HCT116 (cell line): ENCODE measurements around the gene SEC24D. TPM values are rescaled to one million over a fixed set of nuclear protein-coding genes. Genes with fewer than 3 reads are reported as not detected.

Source experiments
- ATAC-seq: fragments of 200-7000 bp; cut with Tn5 transposase; 2 replicates; pipeline ENCODE4 v1.9.1; 2020; ENCODE audit warnings: mild to moderate bottlenecking, moderate library complexity
- BruUV-seq: library from RNA; stranded (reverse); fragments of 400-500 nt; replicated peaks from 2 replicates; lab custom pipeline; 2021; lab: Mats Ljungman, UMichigan
- CTCF ChIA-PET: fragments of 300-600 bp; sonication (Branson Sonifier 250); formaldehyde crosslinking; loops from one replicate; lab custom pipeline; 2021; ENCODE audit warnings: antibody characterized with exemption; lab: Charles Lee
- POLR2A ChIA-PET: fragments of 300-600, 350-600 bp; sonication (Branson Sonifier 250); formaldehyde crosslinking; loops from one replicate; lab custom pipeline; 2021; ENCODE audit warnings: antibody characterized with exemption; lab: Charles Lee
- RAD21 ChIA-PET, 2 experiments: fragments of 300-600 bp; sonication (Branson Sonifier 250); formaldehyde crosslinking; loops; one replicate each; lab custom pipeline; 2023; ENCODE audit warnings: low total read pairs in 2 of 2; ENCODE audit not compliant: uncharacterized antibody in 2 of 2, unreplicated experiment in 2 of 2, low non-redundant PET in 1 of 2; lab: Charles Lee
- DNase-seq: peaks from one replicate; pipeline ENCODE4 v3.0.0-alpha.2; 2010; ENCODE audit warnings: low read depth, low spot score
- H2AFZ ChIP-seq: fragments of 200-600 bp; shearing (Covaris generic), sonication (generic); 2 replicates; pipeline ENCODE4 v1.6.1; 2017; ENCODE audit warnings: low read depth, mixed run types, mixed read lengths, antibody characterized with exemption, low read length; ENCODE audit not compliant: poor library complexity, severe bottlenecking
- H3K27ac ChIP-seq: 2 replicates; pipeline ENCODE4 v1.5.1; 2012; ENCODE audit warnings: low read depth, low read length
- H3K27me3 ChIP-seq: fragments of 200-600 bp; sonication (generic); 2 replicates; pipeline ENCODE4 v1.6.1; 2016; ENCODE audit warnings: mixed run types, low read length, mixed read lengths; ENCODE audit not compliant: insufficient read depth
- H3K36me3 ChIP-seq, 2 experiments: fragments of 200-500 bp in 1 of 2; fragments of 200-600 bp in 1 of 2; sonication (Bioruptor generic) in 1 of 2; sonication (generic) in 1 of 2; 2 replicates each; pipeline versions ENCODE4 v1.5.1 to v1.6.1; 2014 to 2016; ENCODE audit warnings: low read length in 2 of 2, inconsistent platforms in 1 of 2, mixed read lengths in 1 of 2, mixed run types in 1 of 2; ENCODE audit not compliant: insufficient read depth in 2 of 2, control insufficient read depth in 1 of 2
- H3K4me1 ChIP-seq, 2 experiments: fragments of 200-600 bp in 1 of 2; sonication (generic) in 1 of 2; 2 replicates each; pipeline versions ENCODE4 v1.5.1 to v1.6.1; 2012 to 2017; ENCODE audit warnings: low read length in 2 of 2, inconsistent platforms in 1 of 2, mild to moderate bottlenecking in 1 of 2, mixed read lengths in 1 of 2, mixed run types in 1 of 2, moderate library complexity in 1 of 2; ENCODE audit not compliant: insufficient read depth in 2 of 2, control insufficient read depth in 1 of 2
- H3K4me2 ChIP-seq: fragments of 200-600 bp; sonication (generic); 2 replicates; pipeline ENCODE4 v1.6.1; 2017; ENCODE audit warnings: mixed run types, low read length, mixed read lengths
- H3K4me3 ChIP-seq, 2 experiments: fragments of 200-600 bp in 1 of 2; sonication (generic) in 1 of 2; replicated peaks in 1 of 2; 2 replicates each; pipeline ENCODE4 v1.5.1; 2011 to 2016; ENCODE audit warnings: low read length in 2 of 2, control low read depth in 1 of 2, low read depth in 1 of 2, mild to moderate bottlenecking in 1 of 2, mixed read lengths in 1 of 2, mixed run types in 1 of 2
- H3K79me2 ChIP-seq: fragments of 200-600 bp; sonication (generic); 2 replicates; pipeline ENCODE4 v1.6.1; 2017; ENCODE audit warnings: mild to moderate bottlenecking, mixed run types, low read length, moderate library complexity, mixed read lengths; ENCODE audit not compliant: insufficient read depth
- H3K9ac ChIP-seq: fragments of 200-600 bp; sonication (generic); 2 replicates; pipeline ENCODE4 v1.6.1; 2016; ENCODE audit warnings: low read length, mixed read lengths
- H3K9me2 ChIP-seq: fragments of 200-600 bp; sonication (generic), shearing (Covaris generic); 2 replicates; pipeline ENCODE4 v1.6.1; 2017; ENCODE audit warnings: mixed run types, mild to moderate bottlenecking, moderate library complexity; ENCODE audit not compliant: insufficient read depth
- H3K9me3 ChIP-seq, 2 experiments: fragments of 200-500 bp in 1 of 2; fragments of 200-600 bp in 1 of 2; sonication (Bioruptor generic) in 1 of 2; sonication (generic) in 1 of 2; 2 replicates each; pipeline ENCODE4 v1.6.1; 2014 to 2017; ENCODE audit warnings: low read length in 2 of 2, mixed read lengths in 2 of 2, inconsistent platforms in 1 of 2, low read depth in 1 of 2, mild to moderate bottlenecking in 1 of 2, mixed run types in 1 of 2, moderate library complexity in 1 of 2; ENCODE audit not compliant: control insufficient read depth in 1 of 2, insufficient read depth in 1 of 2
- H4K20me1 ChIP-seq: fragments of 200-600 bp; sonication (generic), shearing (Covaris generic); 2 replicates; pipeline ENCODE4 v1.6.1; 2017; ENCODE audit warnings: mixed run types, mild to moderate bottlenecking, moderate library complexity; ENCODE audit not compliant: insufficient read depth
- CBX3 ChIP-seq: IDR thresholded peaks from 2 replicates; pipeline ENCODE4 v1.6.1; 2012; ENCODE audit warnings: low read depth
- CEBPB ChIP-seq: IDR thresholded peaks from 2 replicates; pipeline ENCODE4 v1.6.1; 2012; ENCODE audit warnings: low read depth
- EGR1 ChIP-seq: IDR thresholded peaks from 2 replicates; pipeline ENCODE4 v1.6.1; 2012; ENCODE audit warnings: low read depth
- EZH2 ChIP-seq: fragments of 200-600 bp; sonication (generic); IDR thresholded peaks from 2 replicates; pipeline ENCODE4 v1.6.1; 2017; ENCODE audit warnings: antibody characterized with exemption, mixed run types
- EZH2phosphoT487 ChIP-seq: fragments of 200-600 bp; IDR thresholded peaks from 2 replicates; pipeline ENCODE4 v1.6.1; 2018; ENCODE audit warnings: antibody characterized with exemption, borderline replicate concordance
- FOSL1 ChIP-seq: IDR thresholded peaks from 2 replicates; pipeline ENCODE4 v1.6.1; 2012; ENCODE audit warnings: low read depth
- MAX ChIP-seq: IDR thresholded peaks from 2 replicates; pipeline ENCODE4 v1.6.1; 2012
- POLR2A ChIP-seq: IDR thresholded peaks from 2 replicates; pipeline ENCODE4 v1.7.0; 2011; ENCODE audit warnings: borderline replicate concordance; ENCODE audit not compliant: insufficient read depth, insufficient read length; ENCODE audit errors: extremely low read depth
- RAD21 ChIP-seq: IDR thresholded peaks from 2 replicates; pipeline ENCODE4 v1.6.1; 2012; ENCODE audit warnings: low read depth, mild to moderate bottlenecking
- SP1 ChIP-seq: IDR thresholded peaks from 2 replicates; pipeline ENCODE4 v1.6.1; 2012; ENCODE audit warnings: low read depth
- SRF ChIP-seq: IDR thresholded peaks from 2 replicates; pipeline ENCODE4 v1.6.1; 2012; ENCODE audit warnings: low read depth
- TCF7L2 ChIP-seq: IDR thresholded peaks from 2 replicates; pipeline ENCODE4 v1.7.0; 2011; ENCODE audit warnings: borderline replicate concordance, inconsistent platforms; ENCODE audit not compliant: insufficient read depth, insufficient read length; ENCODE audit errors: extremely low read depth
- YY1 ChIP-seq: IDR thresholded peaks from 2 replicates; pipeline ENCODE4 v1.6.1; 2011; ENCODE audit warnings: low read length, low read depth, moderate library complexity, mild to moderate bottlenecking; ENCODE audit not compliant: insufficient replicate concordance; ENCODE audit errors: extremely low read depth
- intact Hi-C: fragments of 100-400 bp; cut with micrococcal nuclease; formaldehyde crosslinking; loops from 2 replicates; pipeline ENCODE4 v1.10.0; 2022
- total RNA-seq: library from RNA; stranded (reverse); gene quantifications from one replicate; pipeline ENCODE4 v1.2.1, GENCODE V29; 2021; ENCODE audit not compliant: unreplicated experiment
- TF ChIP-seq, protein P1 (sequence below): IDR thresholded peaks from 2 replicates; pipeline ENCODE4 v1.6.1; 2012
- TF ChIP-seq, protein P2 (sequence below), 3 experiments: fragments of 200-600 bp in 1 of 3; sonication (generic) in 1 of 3; IDR thresholded peaks in 2 of 3; conservative IDR thresholded peaks in 1 of 3; 2 replicates each; pipeline ENCODE4 v1.5.1; 2012 to 2017; ENCODE audit warnings: low read depth in 2 of 3, low read length in 2 of 3, antibody characterized with exemption in 1 of 3, borderline replicate concordance in 1 of 3, control low read depth in 1 of 3, mild to moderate bottlenecking in 1 of 3, mixed read lengths in 1 of 3, mixed run types in 1 of 3, moderate library complexity in 1 of 3; ENCODE audit not compliant: insufficient read depth in 1 of 3

Gene SEC24D
- total RNA-seq, 1 experiment from 2014 or later = 28.5 TPM

DNA sequence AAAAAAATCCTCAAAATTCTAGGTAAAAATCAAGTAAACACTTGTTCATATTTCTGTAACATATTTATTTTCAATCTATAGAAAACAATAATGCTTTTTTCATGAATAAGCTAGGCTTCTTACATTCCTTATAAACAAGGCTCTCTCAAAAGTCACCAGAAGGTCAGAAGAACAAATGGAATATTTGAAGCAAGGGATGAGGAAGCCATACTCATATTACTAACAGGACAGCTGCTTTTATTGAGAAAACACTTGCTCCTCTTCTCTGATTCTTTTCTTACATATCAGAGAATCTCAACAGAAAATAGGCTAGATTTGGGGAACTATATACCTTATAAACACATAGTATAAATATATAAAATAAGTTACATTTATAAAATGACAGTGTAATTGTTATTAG lies 82.8 kb downstream of the SEC24D start:
- POLR2A ChIA-PET = no interaction called here
- DNase-seq = no peak
- H4K20me1 ChIP-seq = no peaks in the 10 kb centered on the region
- no peaks in the 10 kb centered on the region for H3K79me2 ChIP-seq
- peaks cover 0 to 5% of the 10 kb centered on the region in 2 experiments; a peak in 1 of 4 replicates for H3K36me3 ChIP-seq
- H3K27me3 ChIP-seq = no peaks in the 10 kb centered on the region
- intact Hi-C loops = no loop called here
- RAD21 ChIA-PET = no interaction called here
- no peaks in the 10 kb centered on the region for H3K9me3 ChIP-seq
- no peak overlapping the region for H3K4me2 ChIP-seq
- no peak overlapping the region for H3K9ac ChIP-seq
- TF ChIP-seq CEBPB (no peak), EZH2phosphoT487 (no peak), TCF7L2 (no peak), CBX3 (no peak), SP1 (no peak), FOSL1 (no peak), YY1 (no peak), MAX (no peak), RAD21 (no peak), POLR2A (no peak), EGR1 (no peak), EZH2 (no peak), SRF (no peak)
- TF ChIP-seq, protein P1, sequence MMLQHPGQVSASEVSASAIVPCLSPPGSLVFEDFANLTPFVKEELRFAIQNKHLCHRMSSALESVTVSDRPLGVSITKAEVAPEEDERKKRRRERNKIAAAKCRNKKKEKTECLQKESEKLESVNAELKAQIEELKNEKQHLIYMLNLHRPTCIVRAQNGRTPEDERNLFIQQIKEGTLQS = no peak
- TF ChIP-seq, protein P2, sequence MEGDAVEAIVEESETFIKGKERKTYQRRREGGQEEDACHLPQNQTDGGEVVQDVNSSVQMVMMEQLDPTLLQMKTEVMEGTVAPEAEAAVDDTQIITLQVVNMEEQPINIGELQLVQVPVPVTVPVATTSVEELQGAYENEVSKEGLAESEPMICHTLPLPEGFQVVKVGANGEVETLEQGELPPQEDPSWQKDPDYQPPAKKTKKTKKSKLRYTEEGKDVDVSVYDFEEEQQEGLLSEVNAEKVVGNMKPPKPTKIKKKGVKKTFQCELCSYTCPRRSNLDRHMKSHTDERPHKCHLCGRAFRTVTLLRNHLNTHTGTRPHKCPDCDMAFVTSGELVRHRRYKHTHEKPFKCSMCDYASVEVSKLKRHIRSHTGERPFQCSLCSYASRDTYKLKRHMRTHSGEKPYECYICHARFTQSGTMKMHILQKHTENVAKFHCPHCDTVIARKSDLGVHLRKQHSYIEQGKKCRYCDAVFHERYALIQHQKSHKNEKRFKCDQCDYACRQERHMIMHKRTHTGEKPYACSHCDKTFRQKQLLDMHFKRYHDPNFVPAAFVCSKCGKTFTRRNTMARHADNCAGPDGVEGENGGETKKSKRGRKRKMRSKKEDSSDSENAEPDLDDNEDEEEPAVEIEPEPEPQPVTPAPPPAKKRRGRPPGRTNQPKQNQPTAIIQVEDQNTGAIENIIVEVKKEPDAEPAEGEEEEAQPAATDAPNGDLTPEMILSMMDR (IDR thresholded peaks at IDR 0.05 in 2 of 3, conservative IDR thresholded peaks at IDR 0.05 in 1 of 3; ENCODE audit: borderline replicate concordance in 1 of 3, insufficient read depth in 1 of 3, low read depth in 2 of 3, low read length in 2 of 3) = no peak
- no peak overlapping the region for H2AFZ ChIP-seq
- BruUV-seq = no TSS peak
- CTCF ChIA-PET = no interaction called here
- ATAC-seq = no peak
- H3K4me3 ChIP-seq = no peak overlapping the region
- no peaks in the 10 kb centered on the region for H3K9me2 ChIP-seq
- no peak overlapping the region for H3K27ac ChIP-seq
- H3K4me1 ChIP-seq = no peaks in the 10 kb centered on the region
